SJCRH30 (cell line): ENCODE measurements around the gene ANKRD16. TPM values are rescaled to one million over a fixed set of nuclear protein-coding genes. Genes with fewer than 3 reads are reported as not detected.
"Not testable (repeated sequence)": the region's sequence is repeated elsewhere in the genome, so short reads cannot be mapped to it uniquely, and the experiment has no call there.

ENCODE experiments used
- DNase-seq, 2 experiments: peaks; one replicate each; pipeline ENCODE4 v3.0.0-alpha.2; 2015 to 2020
- H3K27ac ChIP-seq: fragments of 250-450 bp; sonication (Bioruptor Pico); 2 replicates; pipeline ENCODE4 v1.5.1; 2020; ENCODE audit warnings: mild to moderate bottlenecking, moderate library complexity
- H3K27me3 ChIP-seq: fragments of 250-450 bp; sonication (Bioruptor Pico); 2 replicates; pipeline ENCODE4 v1.5.1; 2020; ENCODE audit warnings: mild to moderate bottlenecking, moderate library complexity
- H3K36me3 ChIP-seq: fragments of 250-450 bp; sonication (Bioruptor Pico); 2 replicates; pipeline ENCODE4 v1.5.1; 2020; ENCODE audit warnings: mild to moderate bottlenecking, moderate library complexity
- H3K4me1 ChIP-seq: fragments of 250-450 bp; sonication (Bioruptor Pico); 2 replicates; pipeline ENCODE4 v1.5.1; 2020; ENCODE audit warnings: mild to moderate bottlenecking, moderate library complexity
- H3K4me3 ChIP-seq: fragments of 250-450 bp; sonication (Bioruptor Pico); 2 replicates; pipeline ENCODE4 v1.5.1; 2020; ENCODE audit warnings: mild to moderate bottlenecking, moderate library complexity
- H3K9me3 ChIP-seq: fragments of 250-450 bp; sonication (Bioruptor Pico); replicated peaks from 2 replicates; pipeline ENCODE4 v1.5.1; 2020; ENCODE audit warnings: mild to moderate bottlenecking, moderate library complexity
- total RNA-seq: library from RNA; depleted of rRNA; stranded (reverse); fragments of >200 nt; shearing (Covaris generic); gene quantifications from 2 replicates; pipeline ENCODE4 v1.2.3, GENCODE V29; 2014

Gene ANKRD16
- total RNA-seq, 1 experiment from 2014 or later = 5.6 TPM

GRCh38 chr10:5913736-5914135 lies 24.0 kb upstream of the ANKRD16 start:
- no peak for DNase-seq
- Histone ChIP-seq H3K4me1 (no peaks in the 10 kb centered on the region), H3K4me3 (no peak overlapping the region), H3K36me3 (0 out of 2 replicates have a peak, but pooled peaks cover 7% of the 10 kb centered on the region), H3K27ac (no peak overlapping the region), H3K9me3 (no peaks in the 10 kb centered on the region), H3K27me3 (no peaks in the 10 kb centered on the region)

- no peaks in the 10 kb centered on the region for H3K27me3 ChIP-seq
- H3K9me3 ChIP-seq = no peaks in the 10 kb centered on the region
- 0 out of 2 replicates have a peak, but pooled peaks cover 7% of the 10 kb centered on the region for H3K36me3 ChIP-seq
- H3K27ac ChIP-seq = no peak overlapping the region
- H3K4me3 ChIP-seq = no peak overlapping the region
- no peak for DNase-seq
- no peaks in the 10 kb centered on the region for H3K4me1 ChIP-seq
Observed at GRCh38 chr10:5911670-5912069, 22.0 kb upstream of the ANKRD16 start.

GRCh38 chr10:5910323-5911100 lies 20.8 kb upstream of the ANKRD16 start:
- Histone ChIP-seq H3K9me3 (no peaks in the 10 kb centered on the region), H3K4me3 (no peak overlapping the region), H3K4me1 (no peaks in the 10 kb centered on the region), H3K27ac (no peak overlapping the region), H3K27me3 (no peaks in the 10 kb centered on the region), H3K36me3 (0 out of 2 replicates have a peak, but pooled peaks cover 7% of the 10 kb centered on the region)
- peak; percentile 22 to 53 for DNase-seq

- DNase-seq, H3K36me3 ChIP-seq, H3K9me3 ChIP-seq, H3K27ac ChIP-seq, H3K4me3 ChIP-seq, H3K4me1 ChIP-seq, H3K27me3 ChIP-seq: not testable (repeated sequence)
Observed at GRCh38 chr10:5908676-5909075, 19.0 kb upstream of the ANKRD16 start.

- Histone ChIP-seq H3K4me3 (no peak overlapping the region), H3K27me3 (no peaks in the 10 kb centered on the region), H3K36me3 (no peaks in the 10 kb centered on the region; the same call in 1 of the 2 replicates), H3K9me3 (no peaks in the 10 kb centered on the region), H3K4me1 (no peaks in the 10 kb centered on the region), H3K27ac (no peak overlapping the region)
- no peak for DNase-seq
Observed at GRCh38 chr10:5906651-5907050, 17.0 kb upstream of the ANKRD16 start.

- no peaks in the 10 kb centered on the region for H3K9me3 ChIP-seq
- H3K27me3 ChIP-seq = no peaks in the 10 kb centered on the region
- peak; percentile 45 to 56 for DNase-seq
- H3K4me1 ChIP-seq = no peaks in the 10 kb centered on the region
- H3K36me3 ChIP-seq = no peaks in the 10 kb centered on the region; the same call in 1 of the 2 replicates
- H3K27ac ChIP-seq = no peak overlapping the region
- H3K4me3 ChIP-seq = no peak overlapping the region
Observed at GRCh38 chr10:5905854-5906507, 16.3 kb upstream of the ANKRD16 start.

- Histone ChIP-seq H3K9me3 (no peaks in the 10 kb centered on the region), H3K4me3 (no peak overlapping the region), H3K36me3 (no peaks in the 10 kb centered on the region; the same call in 1 of the 2 replicates), H3K4me1 (no peaks in the 10 kb centered on the region), H3K27me3 (no peaks in the 10 kb centered on the region), H3K27ac (no peak overlapping the region)
- no peak for DNase-seq
Observed at GRCh38 chr10:5904227-5904626, 14.5 kb upstream of the ANKRD16 start.

GRCh38 chr10:5903563-5903962 lies 13.9 kb upstream of the ANKRD16 start:
- H3K9me3 ChIP-seq = no peaks in the 10 kb centered on the region
- DNase-seq = no peak
- H3K4me3 ChIP-seq = no peak overlapping the region
- no peaks in the 10 kb centered on the region for H3K4me1 ChIP-seq
- H3K27me3 ChIP-seq = no peaks in the 10 kb centered on the region
- no peak overlapping the region for H3K27ac ChIP-seq
- H3K36me3 ChIP-seq = no peaks in the 10 kb centered on the region; the same call in 1 of the 2 replicates

- no peak for DNase-seq
- Histone ChIP-seq H3K4me1 (no peaks in the 10 kb centered on the region), H3K27ac (no peak overlapping the region), H3K9me3 (no peaks in the 10 kb centered on the region), H3K27me3 (no peaks in the 10 kb centered on the region), H3K4me3 (no peak overlapping the region), H3K36me3 (peaks cover under 1% of the 10 kb centered on the region; the same call in 1 of the 2 replicates)
Observed at GRCh38 chr10:5902511-5903274, 13.0 kb upstream of the ANKRD16 start.

- H3K27me3 ChIP-seq = no peaks in the 10 kb centered on the region
- no peaks in the 10 kb centered on the region for H3K4me1 ChIP-seq
- H3K27ac ChIP-seq = no peak overlapping the region
- no peaks in the 10 kb centered on the region for H3K9me3 ChIP-seq
- DNase-seq = no peak
- peaks cover 4% of the 10 kb centered on the region for H3K36me3 ChIP-seq
- H3K4me3 ChIP-seq = no peak overlapping the region
Observed at GRCh38 chr10:5900247-5900646, 10.6 kb upstream of the ANKRD16 start.

- Histone ChIP-seq H3K27ac (no peak overlapping the region), H3K4me3 (no peak overlapping the region), H3K9me3 (no peaks in the 10 kb centered on the region), H3K27me3 (no peaks in the 10 kb centered on the region), H3K4me1 (no peaks in the 10 kb centered on the region), H3K36me3 (peaks cover 10% of the 10 kb centered on the region)
- DNase-seq = no peak
Observed at GRCh38 chr10:5898163-5898562, 8.5 kb upstream of the ANKRD16 start.

GRCh38 chr10:5897504-5897903 lies 7.8 kb upstream of the ANKRD16 start:
- Histone ChIP-seq H3K27me3 (no peaks in the 10 kb centered on the region), H3K27ac (no peak overlapping the region), H3K36me3 (peaks cover 10% of the 10 kb centered on the region)

GRCh38 chr10:5897053-5897340 lies 7.3 kb upstream of the ANKRD16 start:
- Histone ChIP-seq H3K36me3 (peaks cover 10% of the 10 kb centered on the region), H3K27me3 (no peaks in the 10 kb centered on the region), H3K9me3 (no peaks in the 10 kb centered on the region), H3K4me3 (no peak overlapping the region), H3K4me1 (no peaks in the 10 kb centered on the region), H3K27ac (no peak overlapping the region)
- no peak for DNase-seq

More at GRCh38 chr10:5897504-5897903, 7.8 kb upstream of the ANKRD16 start:
- no peak for DNase-seq
- no peaks in the 10 kb centered on the region for H3K9me3 ChIP-seq
- no peaks in the 10 kb centered on the region for H3K4me1 ChIP-seq
- H3K4me3 ChIP-seq = no peak overlapping the region

GRCh38 chr10:5896208-5897052 lies 6.7 kb upstream of the ANKRD16 start:
- Histone ChIP-seq H3K9me3 (no peaks in the 10 kb centered on the region), H3K4me1 (no peaks in the 10 kb centered on the region), H3K36me3 (peaks cover 10% of the 10 kb centered on the region), H3K27me3 (no peaks in the 10 kb centered on the region), H3K27ac (no peak overlapping the region), H3K4me3 (no peak overlapping the region)
- DNase-seq = no peak
